K562 (cell line): ENCODE data around the gene SAPCD1. TPM values are rescaled to one million over a fixed set of nuclear protein-coding genes. Genes with fewer than 3 reads are reported as not detected.

Experiments used
- BDP1 ChIP-seq: IDR thresholded peaks from 3 replicates; pipeline ENCODE4 v1.6.1; 2011; ENCODE audit not compliant: insufficient read length, insufficient read depth
- CBFB ChIP-seq: sonication (generic); formaldehyde crosslinking; IDR thresholded peaks from 2 replicates; pipeline ENCODE4 v1.4.0; 2020; ENCODE audit warnings: mild to moderate bottlenecking, missing genetic modification reagents
- CREB3 ChIP-seq: fragments of 450-650 bp; conservative IDR thresholded peaks from 2 replicates; pipeline ENCODE4 v1.6.1; 2016; ENCODE audit warnings: missing genetic modification characterization, low read depth, mild to moderate bottlenecking, missing compliant biosample characterization, moderate library complexity
- ETS2 ChIP-seq: IDR thresholded peaks from 2 replicates; pipeline ENCODE4 v1.6.1; 2016; ENCODE audit warnings: borderline replicate concordance, missing genetic modification characterization, mild to moderate bottlenecking, moderate library complexity, missing compliant biosample characterization; ENCODE audit not compliant: poor library complexity, severe bottlenecking
- FOXA3 ChIP-seq, 2 experiments: fragments of 450-650 bp in 1 of 2; sonication (generic) in 1 of 2; formaldehyde crosslinking; IDR thresholded peaks in 1 of 2; conservative IDR thresholded peaks in 1 of 2; 2 replicates each; pipeline versions ENCODE4 v1.4.0 to v1.8.0; 2020 to 2022; ENCODE audit warnings: mild to moderate bottlenecking in 2 of 2, missing genetic modification reagents in 1 of 2
- FOXO4 ChIP-seq: fragments of 450-650 bp; formaldehyde crosslinking; IDR thresholded peaks from 2 replicates; pipeline ENCODE4 v1.4.0; 2020; ENCODE audit warnings: mild to moderate bottlenecking, moderate library complexity
- KLF13 ChIP-seq: fragments of 450-650 bp; IDR thresholded peaks from 2 replicates; pipeline ENCODE4 v1.6.1; 2016; ENCODE audit warnings: missing genetic modification characterization, low read depth, mild to moderate bottlenecking, missing compliant biosample characterization, moderate library complexity, borderline replicate concordance
- NKRF ChIP-seq: fragments of 450-650 bp; IDR thresholded peaks from 2 replicates; pipeline ENCODE4 v1.6.1; 2016; ENCODE audit warnings: borderline replicate concordance
- POLR2B ChIP-seq: fragments of 450-650 bp; IDR thresholded peaks from 2 replicates; pipeline ENCODE4 v1.6.1; 2018; ENCODE audit warnings: low read depth; ENCODE audit not compliant: partially characterized antibody
- RAD51 ChIP-seq: fragments of 450-650 bp; IDR thresholded peaks from 2 replicates; pipeline ENCODE4 v1.7.1; 2016; ENCODE audit warnings: low read depth, mild to moderate bottlenecking, borderline replicate concordance
- SIN3A ChIP-seq, 2 experiments: fragments of 150-350 bp in 1 of 2; IDR thresholded peaks; 2 replicates each; pipeline ENCODE4 v1.6.1; 2011 to 2016; ENCODE audit warnings: borderline replicate concordance in 2 of 2, low read depth in 2 of 2, low read length in 2 of 2, mild to moderate bottlenecking in 2 of 2, moderate library complexity in 2 of 2; ENCODE audit not compliant: control insufficient read depth in 1 of 2
- SMARCA5 ChIP-seq: fragments of 450-650 bp; IDR thresholded peaks from 2 replicates; pipeline ENCODE4 v1.6.1; 2016
- TCF3 ChIP-seq: sonication (generic); formaldehyde crosslinking; IDR thresholded peaks from 2 replicates; pipeline ENCODE4 v1.4.0; 2020; ENCODE audit warnings: mild to moderate bottlenecking, missing genetic modification reagents
- U2AF2 ChIP-seq: fragments of 200-400 bp; formaldehyde crosslinking; optimal IDR thresholded peaks from 2 replicates; pipeline ENCODE3; 2017; ENCODE audit warnings: low read depth, mild to moderate bottlenecking, low read length
- ZBTB9 ChIP-seq: fragments of 450-650 bp; formaldehyde crosslinking; IDR thresholded peaks from 2 replicates; pipeline ENCODE4 v1.4.0; 2020; ENCODE audit warnings: mild to moderate bottlenecking, moderate library complexity
- ZNF592 ChIP-seq: fragments of 450-650 bp; IDR thresholded peaks from 2 replicates; pipeline ENCODE4 v1.6.1; 2017; ENCODE audit warnings: antibody characterized with exemption, mild to moderate bottlenecking
- polyA plus RNA-seq, 8 experiments: library from polyadenylated mRNA; depleted of rRNA in 4 of 8; stranded (reverse) in 5 of 8; unstranded in 3 of 8; fragments of >200 nt; fragmentation: Nextera tagmentation in 2 of 8; fragmentation: Illumina TruSeq in 1 of 8; extraction: Ambion mirVana in 2 of 8; extraction: Trizol in 1 of 8; gene quantifications; 2 replicates each; pipeline versions ENCODE4 v1.2.1 to v1.2.3, GENCODE V29; 2011 to 2014; ENCODE audit warnings: inconsistent platforms in 1 of 8, missing spikeins in 1 of 8
- total RNA-seq, 7 experiments: library from RNA; depleted of rRNA in 6 of 7; stranded (reverse); fragments of >200 nt in 6 of 7; fragmentation: Illumina TruSeq in 2 of 7; extraction: Trizol in 2 of 7; gene quantifications; 2 replicates each; pipeline versions ENCODE4 v1.2.1 to v1.2.3, GENCODE V29; 2011 to 2021; ENCODE audit warnings: low replicate concordance in 1 of 7

SAPCD1 gene
- total and polyA plus RNA-seq, 9 of the 15 experiments (the other 6 are each of a cell fraction or from before 2014, with no cell fraction given), result 2.6 to 30.2 (median 7.4) TPM

- TF ChIP-seq FOXO4 (CRISPR knock-in tag) (no peak), ETS2 (tag) (peak; percentile 73), BDP1 (no peak), ZBTB9 (peak; percentile 19; the same call in 1 of the 2 replicates), RAD51 (no peak), TCF3 (CRISPR knock-in tag) (0 out of 2 replicates have a peak, but pooled peaks have one; percentile 8), CREB3 (no peak), CBFB (peak; percentile 72; the same call in 1 of the 2 replicates), U2AF2 (no peak), SIN3A (IDR thresholded peaks at IDR 0.05; ENCODE audit: borderline replicate concordance in 2 of 2, control insufficient read depth in 1 of 2, low read depth in 2 of 2, low read length in 2 of 2) (peak in 1 of 2 experiments; percentile 71; a peak in 2 of 4 replicates), KLF13 (tag) (peak; percentile 83), FOXA3 (CRISPR knock-in tag; conservative IDR thresholded peaks at IDR 0.05 in 1 of 2, IDR thresholded peaks at IDR 0.05 in 1 of 2) (0 out of 4 replicates have a peak, but pooled peaks of 1 of the 2 experiments have one; percentile 4), ZNF592 (no peak), SMARCA5 (peak; percentile 88), NKRF (peak; percentile 94), POLR2B (peak; percentile 83)
Measured at GRCh38 chr6:31734821-31735406, 27.5 kb upstream of the SAPCD1 start (continued).
